IPS-18a (cell line): ENCODE measurements around the gene STAT5A.
"Not testable (repeated sequence)": the region's sequence is repeated elsewhere in the genome, so short reads cannot be mapped to it uniquely, and the experiment has no call there.

Source experiments
- H3K27ac ChIP-seq: one replicate; pipeline ENCODE4 v1.5.1; 2013; ENCODE audit warnings: low read length
- H3K27me3 ChIP-seq: one replicate; pipeline ENCODE4 v1.6.1; 2013; ENCODE audit warnings: mild to moderate bottlenecking, low read length; ENCODE audit not compliant: control insufficient read depth, insufficient read depth
- H3K36me3 ChIP-seq: one replicate; pipeline ENCODE4 v1.6.1; 2013; ENCODE audit warnings: low read depth, low read length; ENCODE audit not compliant: control insufficient read depth
- H3K4me1 ChIP-seq: one replicate; pipeline ENCODE4 v1.6.1; 2013; ENCODE audit warnings: low read depth, low read length; ENCODE audit not compliant: control insufficient read depth
- H3K4me3 ChIP-seq: one replicate; pipeline ENCODE4 v1.5.1; 2013; ENCODE audit warnings: low read length
- H3K9ac ChIP-seq: one replicate; pipeline ENCODE4 v1.6.1; 2013; ENCODE audit warnings: mild to moderate bottlenecking, low read length, moderate library complexity
- H3K9me3 ChIP-seq: one replicate; pipeline ENCODE4 v1.6.1; 2013; ENCODE audit warnings: low read depth, low read length; ENCODE audit not compliant: control insufficient read depth

STAT5A gene

GRCh38 chr17:42312285-42313130 lies 24.2 kb downstream of the STAT5A start:
- no peaks in the 10 kb centered on the region for H3K9me3 ChIP-seq
- H3K4me3 ChIP-seq, result peak overlapping the region; percentile 25
- no peaks in the 10 kb centered on the region for H3K27me3 ChIP-seq
- H3K9ac ChIP-seq, result no peak overlapping the region
- H3K27ac ChIP-seq, result no peak overlapping the region
- H3K4me1 ChIP-seq, result peaks cover 21% of the 10 kb centered on the region
- peaks cover 11% of the 10 kb centered on the region for H3K36me3 ChIP-seq

- H3K36me3 ChIP-seq, result peaks cover 19% of the 10 kb centered on the region
- H3K27me3 ChIP-seq, result no peaks in the 10 kb centered on the region
- no peaks in the 10 kb centered on the region for H3K9me3 ChIP-seq
- H3K9ac ChIP-seq, result no peak overlapping the region
- peaks cover 21% of the 10 kb centered on the region for H3K4me1 ChIP-seq
- H3K4me3 ChIP-seq, result no peak overlapping the region
- no peak overlapping the region for H3K27ac ChIP-seq
Measured at GRCh38 chr17:42313389-42313772, 25.1 kb downstream of the STAT5A start.

GRCh38 chr17:42313773-42314566 lies 25.7 kb downstream of the STAT5A start:
- H3K4me1 ChIP-seq, result peaks cover 21% of the 10 kb centered on the region
- peaks cover 21% of the 10 kb centered on the region for H3K36me3 ChIP-seq

GRCh38 chr17:42315402-42316156 lies 27.3 kb downstream of the STAT5A start:
- H3K9me3 ChIP-seq, result no peaks in the 10 kb centered on the region
- H3K27me3 ChIP-seq, result no peaks in the 10 kb centered on the region
- no peak overlapping the region for H3K27ac ChIP-seq
- H3K4me1 ChIP-seq, result peaks cover 17% of the 10 kb centered on the region
- no peak overlapping the region for H3K4me3 ChIP-seq
- no peak overlapping the region for H3K9ac ChIP-seq
- H3K36me3 ChIP-seq, result peaks cover 28% of the 10 kb centered on the region

More at GRCh38 chr17:42313773-42314566, 25.7 kb downstream of the STAT5A start:
- Histone ChIP-seq H3K9me3 (no peaks in the 10 kb centered on the region), H3K27ac (no peak overlapping the region), H3K9ac (no peak overlapping the region), H3K4me3 (no peak overlapping the region), H3K27me3 (no peaks in the 10 kb centered on the region)

- Histone ChIP-seq H3K9ac (no peak overlapping the region), H3K9me3 (no peaks in the 10 kb centered on the region), H3K4me1 (peaks cover 7% of the 10 kb centered on the region), H3K27me3 (no peaks in the 10 kb centered on the region), H3K27ac (no peak overlapping the region), H3K4me3 (no peak overlapping the region), H3K36me3 (peaks cover 34% of the 10 kb centered on the region)
Measured at GRCh38 chr17:42316755-42317154, 28.5 kb downstream of the STAT5A start.

GRCh38 chr17:42317266-42317845 lies 29.1 kb downstream of the STAT5A start:
- H3K4me3 ChIP-seq, result no peak overlapping the region
- H3K27ac ChIP-seq, result no peak overlapping the region
- H3K9ac ChIP-seq, result no peak overlapping the region
- peaks cover 2% of the 10 kb centered on the region for H3K4me1 ChIP-seq
- no peaks in the 10 kb centered on the region for H3K9me3 ChIP-seq
- peaks cover 40% of the 10 kb centered on the region for H3K36me3 ChIP-seq
- H3K27me3 ChIP-seq, result no peaks in the 10 kb centered on the region

GRCh38 chr17:42317967-42318366 lies 29.7 kb downstream of the STAT5A start:
- not testable (repeated sequence) for H3K9me3 ChIP-seq, H3K27ac ChIP-seq, H3K27me3 ChIP-seq, H3K4me3 ChIP-seq, H3K9ac ChIP-seq, H3K4me1 ChIP-seq
- H3K36me3 ChIP-seq, result peaks cover 43% of the 10 kb centered on the region

GRCh38 chr17:42321555-42321954 lies 33.3 kb downstream of the STAT5A start:
- no peaks in the 10 kb centered on the region for H3K27me3 ChIP-seq
- H3K4me3 ChIP-seq, result no peak overlapping the region
- no peaks in the 10 kb centered on the region for H3K9me3 ChIP-seq
- H3K4me1 ChIP-seq, result no peaks in the 10 kb centered on the region
- H3K36me3 ChIP-seq, result peaks cover 52% of the 10 kb centered on the region
- H3K27ac ChIP-seq, result no peak overlapping the region
- no peak overlapping the region for H3K9ac ChIP-seq

GRCh38 chr17:42322382-42323267 lies 34.3 kb downstream of the STAT5A start:
- no peaks in the 10 kb centered on the region for H3K4me1 ChIP-seq
- H3K27ac ChIP-seq, result no peak overlapping the region
- H3K9ac ChIP-seq, result no peak overlapping the region

GRCh38 chr17:42323268-42323773 lies 35.0 kb downstream of the STAT5A start:
- H3K9me3 ChIP-seq, result no peaks in the 10 kb centered on the region
- H3K4me1 ChIP-seq, result no peaks in the 10 kb centered on the region
- H3K27ac ChIP-seq, result no peak overlapping the region
- no peak overlapping the region for H3K4me3 ChIP-seq
- no peaks in the 10 kb centered on the region for H3K27me3 ChIP-seq
- H3K9ac ChIP-seq, result no peak overlapping the region
- H3K36me3 ChIP-seq, result peaks cover 41% of the 10 kb centered on the region

More at GRCh38 chr17:42322382-42323267, 34.3 kb downstream of the STAT5A start:
- H3K36me3 ChIP-seq, result peaks cover 47% of the 10 kb centered on the region
- H3K4me3 ChIP-seq, result no peak overlapping the region
- H3K27me3 ChIP-seq, result no peaks in the 10 kb centered on the region
- H3K9me3 ChIP-seq, result no peaks in the 10 kb centered on the region
